ENCODE results near the gene TSPAN3. TPM values are rescaled to one million over a fixed set of nuclear protein-coding genes. Genes with fewer than 3 reads are reported as not detected.

Gene TSPAN3
- total and polyA plus RNA-seq, 12 donors, result 52.2 to 159 (median 98.7) TPM

DNA sequence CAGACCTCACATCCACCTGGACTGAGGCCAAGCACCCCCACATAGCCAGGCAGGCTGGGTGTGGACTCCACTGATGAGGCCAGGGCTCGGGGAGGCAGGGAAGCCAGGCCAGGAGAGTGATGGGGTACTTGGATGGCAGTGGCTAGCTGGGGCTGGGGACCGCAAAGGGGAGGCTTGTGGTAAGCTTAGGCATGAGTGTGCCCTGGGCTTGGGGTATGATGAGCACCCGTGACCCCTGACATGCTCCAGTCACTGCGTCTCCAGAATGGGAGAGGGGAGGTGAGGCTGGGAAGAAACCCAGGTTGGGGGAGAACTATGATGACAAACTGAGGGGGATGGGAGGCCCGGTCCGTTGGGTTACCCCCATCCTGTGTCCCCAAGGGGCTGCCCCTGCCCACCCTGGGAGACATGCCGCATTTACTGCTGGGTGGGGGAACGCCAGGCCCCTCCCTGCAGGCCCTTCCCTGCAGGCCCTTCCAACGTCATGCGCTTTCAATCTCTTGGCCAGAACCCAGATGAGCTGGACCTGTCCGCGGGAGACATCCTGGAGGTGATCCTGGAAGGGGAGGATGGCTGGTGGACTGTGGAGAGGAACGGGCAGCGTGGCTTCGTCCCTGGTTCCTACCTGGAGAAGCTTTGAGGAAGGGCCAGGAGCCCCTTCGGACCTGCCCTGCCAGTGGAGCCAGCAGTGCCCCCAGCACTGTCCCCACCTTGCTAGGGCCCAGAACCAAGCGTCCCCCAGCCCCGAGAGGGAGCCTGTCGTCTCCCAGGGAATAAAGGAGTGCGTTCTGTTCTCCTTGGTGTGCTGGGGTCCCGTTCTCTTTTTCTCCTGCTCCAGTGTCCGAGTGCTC lies 34.1 kb downstream of the TSPAN3 start:
- DNase-seq, result peak in 1 of 2 donors; percentile 4
- Histone ChIP-seq H3K9me3 (peaks cover 0 to 37% (median 0%) of the 10 kb centered on the region in 11 donors), H3K27me3 (peaks cover 0 to 5% (median 0%) of the 10 kb centered on the region in 7 donors), H3K27ac (no peak overlapping the region), H3K4me1 (peaks cover 0 to 26% (median 0%) of the 10 kb centered on the region in 9 donors), H3K4me3 (no peak overlapping the region), H3K36me3 (peaks cover 0 to 58% (median 0%) of the 10 kb centered on the region in 9 donors)
- peak in 1 of 8 donors; percentile 3 for ATAC-seq
- intact Hi-C loops (cut with DNase I), result loop anchor here in 1 of 10 donors (10.0 kb wide), 1 partner anchor 508 kb away; no protein-coding TSS in a partner anchor
- no peak for TF ChIP-seq CTCF (IDR thresholded peaks at IDR 0.05)
- 86 to 88% methylated on average over 22 of the region's 22 CpGs for WGBS, 2 donors

- H3K4me3 ChIP-seq, result no peak overlapping the region
- peaks cover 0 to 5% (median 0%) of the 10 kb centered on the region in 7 donors for H3K27me3 ChIP-seq
- H3K9me3 ChIP-seq, result peaks cover 0 to 33% (median 0%) of the 10 kb centered on the region in 11 donors
- TF ChIP-seq CTCF (IDR thresholded peaks at IDR 0.05), result no peak
- no peak overlapping the region for H3K27ac ChIP-seq
- H3K4me1 ChIP-seq, result peaks cover 0 to 26% (median 0%) of the 10 kb centered on the region in 9 donors
- peaks cover 0 to 64% (median 0%) of the 10 kb centered on the region in 9 donors for H3K36me3 ChIP-seq
- WGBS, 2 donors, result 77 to 78% methylated on average over 13 of the region's 13 CpGs
- no peak for DNase-seq
- intact Hi-C loops (cut with DNase I), result loop anchor here in 1 of 10 donors (10.0 kb wide), 1 partner anchor 509 kb away; no protein-coding TSS in a partner anchor
- ATAC-seq, result peak in 1 of 8 donors; percentile 4
Measured at GRCh38 chr15:77035999-77036471, 34.9 kb downstream of the TSPAN3 start.

- WGBS, 2 donors, result 95 to 96% methylated on average over 9 of the region's 9 CpGs
Measured at GRCh38 chr15:77035584-77035983, 35.3 kb downstream of the TSPAN3 start.

More at GRCh38 chr15:77035584-77035983, 35.3 kb downstream of the TSPAN3 start:
- no peak for TF ChIP-seq CTCF (IDR thresholded peaks at IDR 0.05)
- Histone ChIP-seq H3K4me1 (peaks cover 0 to 26% (median 0%) of the 10 kb centered on the region in 9 donors), H3K4me3 (no peak overlapping the region), H3K36me3 (peaks cover 0 to 68% (median 0%) of the 10 kb centered on the region in 9 donors), H3K9me3 (peaks cover 0 to 29% (median 0%) of the 10 kb centered on the region in 11 donors), H3K27me3 (peaks cover 0 to 5% (median 0%) of the 10 kb centered on the region in 7 donors), H3K27ac (no peak overlapping the region)
- intact Hi-C loops (cut with DNase I), result loop anchor here in 1 of 10 donors (10.0 kb wide), 1 partner anchor 509 kb away; no protein-coding TSS in a partner anchor
- ATAC-seq, result peak in 1 of 8 donors; percentile 8
- no peak for DNase-seq

Data from heart right ventricle (tissue), 16 donors.